ENCODE results near the gene DAGLA.
"Not testable (repeated sequence)": the region's sequence is repeated elsewhere in the genome, so short reads cannot be mapped to it uniquely, and the experiment has no call there.

Gene DAGLA

GRCh38 chr11:61670626-61671025 is 9.6 kb upstream of the DAGLA start:
- TF ChIP-seq CTCF (conservative IDR thresholded peaks at IDR 0.05): no peak
- no peak for TF ChIP-seq ZFX (IDR thresholded peaks at IDR 0.05)
- no peak overlapping the region for H3K27ac ChIP-seq

GRCh38 chr11:61671527-61671926 is 8.7 kb upstream of the DAGLA start:
- no peak overlapping the region for H3K27ac ChIP-seq

GRCh38 chr11:61673946-61674467 is 6.2 kb upstream of the DAGLA start:
- H3K27ac ChIP-seq: not testable (repeated sequence)

More at GRCh38 chr11:61671527-61671926, 8.7 kb upstream of the DAGLA start:
- TF ChIP-seq ZFX (IDR thresholded peaks at IDR 0.05) (no peak), CTCF (conservative IDR thresholded peaks at IDR 0.05) (peak; percentile 54)

GRCh38 chr11:61675826-61676225 is 4.4 kb upstream of the DAGLA start:
- no peak for TF ChIP-seq ZFX (IDR thresholded peaks at IDR 0.05)
- TF ChIP-seq CTCF (conservative IDR thresholded peaks at IDR 0.05): no peak
- no peak overlapping the region for H3K27ac ChIP-seq

- no peak overlapping the region for H3K27ac ChIP-seq
- TF ChIP-seq ZFX (IDR thresholded peaks at IDR 0.05) (no peak), CTCF (conservative IDR thresholded peaks at IDR 0.05) (no peak)
Observed at GRCh38 chr11:61679296-61679695, 895 bp upstream of the DAGLA start.

- H3K27ac ChIP-seq: peak overlapping the region; percentile 75
- TF ChIP-seq ZFX (IDR thresholded peaks at IDR 0.05) (0 out of 2 replicates have a peak, but pooled peaks have one; percentile 29), CTCF (conservative IDR thresholded peaks at IDR 0.05) (no peak)
Observed at GRCh38 chr11:61680622-61681221, 531 bp downstream of the DAGLA start.

GRCh38 chr11:61682093-61682732 is 2.0 kb downstream of the DAGLA start:
- H3K27ac ChIP-seq: no peak overlapping the region
- TF ChIP-seq CTCF (conservative IDR thresholded peaks at IDR 0.05): no peak
- no peak for TF ChIP-seq ZFX (IDR thresholded peaks at IDR 0.05)
